AG09309 (cell line): Measurements from ENCODE around the gene CTDSPL.
"Not testable (repeated sequence)": the region's sequence is repeated elsewhere in the genome, so short reads cannot be mapped to it uniquely, and the experiment has no call there.

Experiments
- DNase-seq: peaks from one replicate; pipeline ENCODE4 v3.0.0-alpha.2; 2010; ENCODE audit warnings: low read depth
- H3K4me3 ChIP-seq: 2 replicates; pipeline ENCODE4 v1.5.1; 2011; ENCODE audit warnings: mild to moderate bottlenecking, low read depth, low read length, moderate library complexity; ENCODE audit not compliant: control insufficient read depth
- CTCF ChIP-seq: IDR thresholded peaks from 2 replicates; pipeline ENCODE4 v1.5.1; 2011; ENCODE audit warnings: mild to moderate bottlenecking, low read depth, low read length, inconsistent platforms; ENCODE audit not compliant: insufficient read depth, control insufficient read depth; ENCODE audit errors: missing control alignments

CTDSPL gene

GRCh38 chr3:37984051-37984450 lies 122.4 kb downstream of the CTDSPL start:
- TF ChIP-seq CTCF, result no peak
- DNase-seq, result no peak
- H3K4me3 ChIP-seq, result no peak overlapping the region

- no peak for DNase-seq
- no peak overlapping the region for H3K4me3 ChIP-seq
- no peak for TF ChIP-seq CTCF
Observed at GRCh38 chr3:37984596-37984995, 122.9 kb downstream of the CTDSPL start.

- no peak overlapping the region for H3K4me3 ChIP-seq
- TF ChIP-seq CTCF, result no peak
- no peak for DNase-seq
Observed at GRCh38 chr3:37985637-37986320, 124.1 kb downstream of the CTDSPL start.

- TF ChIP-seq CTCF, result no peak
- no peak overlapping the region for H3K4me3 ChIP-seq
- no peak for DNase-seq
Observed at GRCh38 chr3:37986479-37987314, 125.0 kb downstream of the CTDSPL start.

GRCh38 chr3:37987315-37987697 lies 125.6 kb downstream of the CTDSPL start:
- no peak overlapping the region for H3K4me3 ChIP-seq
- no peak for DNase-seq
- TF ChIP-seq CTCF, result no peak

GRCh38 chr3:37987751-37988179 lies 126.1 kb downstream of the CTDSPL start:
- DNase-seq, result no peak
- H3K4me3 ChIP-seq, result no peak overlapping the region
- no peak for TF ChIP-seq CTCF

GRCh38 chr3:37988376-37988775 lies 126.7 kb downstream of the CTDSPL start:
- H3K4me3 ChIP-seq, DNase-seq: not testable (repeated sequence)
